Measurements from ENCODE around the gene ALX4.

DNA sequence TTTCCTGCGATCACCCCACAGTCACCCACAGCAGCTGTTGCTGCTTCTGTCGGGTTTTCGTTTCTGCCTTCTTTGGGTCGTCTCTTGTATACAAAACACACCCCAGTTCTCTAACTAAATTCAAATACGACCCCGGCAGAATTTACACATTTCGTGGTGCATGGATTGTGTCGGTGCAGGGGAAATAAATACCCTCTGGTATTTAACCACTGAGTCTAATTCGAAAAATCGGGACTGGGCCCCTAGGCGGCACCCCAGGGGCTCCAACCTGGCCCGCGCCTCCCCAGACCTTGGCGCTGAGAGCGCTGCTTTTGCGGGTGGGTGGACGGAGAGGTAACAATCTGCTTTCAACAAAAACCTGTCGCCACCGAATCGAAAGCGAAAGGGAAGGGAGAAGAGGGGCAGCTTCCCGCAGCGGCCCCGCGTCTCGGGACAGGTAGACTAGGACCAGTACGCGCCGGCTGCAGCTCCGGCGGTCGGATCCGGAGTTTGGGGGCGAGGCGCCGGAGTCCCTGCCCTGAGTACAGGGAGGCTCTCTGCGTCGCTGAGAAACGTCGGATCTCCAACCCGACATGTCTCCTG lies 4.4 kb downstream of the ALX4 start:
- TF ChIP-seq NFIC (IDR thresholded peaks at IDR 0.05; ENCODE audit: borderline replicate concordance) (no peak), SMC3 (IDR thresholded peaks at IDR 0.05; ENCODE audit: low read depth, low read length) (no peak), RFX5 (IDR thresholded peaks at IDR 0.05; ENCODE audit: low read length) (no peak), FOSL2 (IDR thresholded peaks at IDR 0.05; ENCODE audit: borderline replicate concordance, low read depth) (no peak)
- TF ChIP-seq, protein P1, sequence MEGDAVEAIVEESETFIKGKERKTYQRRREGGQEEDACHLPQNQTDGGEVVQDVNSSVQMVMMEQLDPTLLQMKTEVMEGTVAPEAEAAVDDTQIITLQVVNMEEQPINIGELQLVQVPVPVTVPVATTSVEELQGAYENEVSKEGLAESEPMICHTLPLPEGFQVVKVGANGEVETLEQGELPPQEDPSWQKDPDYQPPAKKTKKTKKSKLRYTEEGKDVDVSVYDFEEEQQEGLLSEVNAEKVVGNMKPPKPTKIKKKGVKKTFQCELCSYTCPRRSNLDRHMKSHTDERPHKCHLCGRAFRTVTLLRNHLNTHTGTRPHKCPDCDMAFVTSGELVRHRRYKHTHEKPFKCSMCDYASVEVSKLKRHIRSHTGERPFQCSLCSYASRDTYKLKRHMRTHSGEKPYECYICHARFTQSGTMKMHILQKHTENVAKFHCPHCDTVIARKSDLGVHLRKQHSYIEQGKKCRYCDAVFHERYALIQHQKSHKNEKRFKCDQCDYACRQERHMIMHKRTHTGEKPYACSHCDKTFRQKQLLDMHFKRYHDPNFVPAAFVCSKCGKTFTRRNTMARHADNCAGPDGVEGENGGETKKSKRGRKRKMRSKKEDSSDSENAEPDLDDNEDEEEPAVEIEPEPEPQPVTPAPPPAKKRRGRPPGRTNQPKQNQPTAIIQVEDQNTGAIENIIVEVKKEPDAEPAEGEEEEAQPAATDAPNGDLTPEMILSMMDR (IDR thresholded peaks at IDR 0.05): peak; percentile 5; the same call in 1 of the 2 replicates
- TF ChIP-seq, protein P2, sequence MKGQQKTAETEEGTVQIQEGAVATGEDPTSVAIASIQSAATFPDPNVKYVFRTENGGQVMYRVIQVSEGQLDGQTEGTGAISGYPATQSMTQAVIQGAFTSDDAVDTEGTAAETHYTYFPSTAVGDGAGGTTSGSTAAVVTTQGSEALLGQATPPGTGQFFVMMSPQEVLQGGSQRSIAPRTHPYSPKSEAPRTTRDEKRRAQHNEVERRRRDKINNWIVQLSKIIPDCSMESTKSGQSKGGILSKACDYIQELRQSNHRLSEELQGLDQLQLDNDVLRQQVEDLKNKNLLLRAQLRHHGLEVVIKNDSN (IDR thresholded peaks at IDR 0.05; ENCODE audit: borderline replicate concordance, low read depth): no peak
- TF ChIP-seq, protein P3, sequence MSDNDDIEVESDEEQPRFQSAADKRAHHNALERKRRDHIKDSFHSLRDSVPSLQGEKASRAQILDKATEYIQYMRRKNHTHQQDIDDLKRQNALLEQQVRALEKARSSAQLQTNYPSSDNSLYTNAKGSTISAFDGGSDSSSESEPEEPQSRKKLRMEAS (IDR thresholded peaks at IDR 0.05; ENCODE audit: low read depth): no peak
- TF ChIP-seq, protein P4, sequence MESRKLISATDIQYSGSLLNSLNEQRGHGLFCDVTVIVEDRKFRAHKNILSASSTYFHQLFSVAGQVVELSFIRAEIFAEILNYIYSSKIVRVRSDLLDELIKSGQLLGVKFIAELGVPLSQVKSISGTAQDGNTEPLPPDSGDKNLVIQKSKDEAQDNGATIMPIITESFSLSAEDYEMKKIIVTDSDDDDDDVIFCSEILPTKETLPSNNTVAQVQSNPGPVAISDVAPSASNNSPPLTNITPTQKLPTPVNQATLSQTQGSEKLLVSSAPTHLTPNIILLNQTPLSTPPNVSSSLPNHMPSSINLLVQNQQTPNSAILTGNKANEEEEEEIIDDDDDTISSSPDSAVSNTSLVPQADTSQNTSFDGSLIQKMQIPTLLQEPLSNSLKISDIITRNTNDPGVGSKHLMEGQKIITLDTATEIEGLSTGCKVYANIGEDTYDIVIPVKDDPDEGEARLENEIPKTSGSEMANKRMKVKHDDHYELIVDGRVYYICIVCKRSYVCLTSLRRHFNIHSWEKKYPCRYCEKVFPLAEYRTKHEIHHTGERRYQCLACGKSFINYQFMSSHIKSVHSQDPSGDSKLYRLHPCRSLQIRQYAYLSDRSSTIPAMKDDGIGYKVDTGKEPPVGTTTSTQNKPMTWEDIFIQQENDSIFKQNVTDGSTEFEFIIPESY (IDR thresholded peaks at IDR 0.05; ENCODE audit: borderline replicate concordance, low read depth): no peak
- TF ChIP-seq, protein P5, sequence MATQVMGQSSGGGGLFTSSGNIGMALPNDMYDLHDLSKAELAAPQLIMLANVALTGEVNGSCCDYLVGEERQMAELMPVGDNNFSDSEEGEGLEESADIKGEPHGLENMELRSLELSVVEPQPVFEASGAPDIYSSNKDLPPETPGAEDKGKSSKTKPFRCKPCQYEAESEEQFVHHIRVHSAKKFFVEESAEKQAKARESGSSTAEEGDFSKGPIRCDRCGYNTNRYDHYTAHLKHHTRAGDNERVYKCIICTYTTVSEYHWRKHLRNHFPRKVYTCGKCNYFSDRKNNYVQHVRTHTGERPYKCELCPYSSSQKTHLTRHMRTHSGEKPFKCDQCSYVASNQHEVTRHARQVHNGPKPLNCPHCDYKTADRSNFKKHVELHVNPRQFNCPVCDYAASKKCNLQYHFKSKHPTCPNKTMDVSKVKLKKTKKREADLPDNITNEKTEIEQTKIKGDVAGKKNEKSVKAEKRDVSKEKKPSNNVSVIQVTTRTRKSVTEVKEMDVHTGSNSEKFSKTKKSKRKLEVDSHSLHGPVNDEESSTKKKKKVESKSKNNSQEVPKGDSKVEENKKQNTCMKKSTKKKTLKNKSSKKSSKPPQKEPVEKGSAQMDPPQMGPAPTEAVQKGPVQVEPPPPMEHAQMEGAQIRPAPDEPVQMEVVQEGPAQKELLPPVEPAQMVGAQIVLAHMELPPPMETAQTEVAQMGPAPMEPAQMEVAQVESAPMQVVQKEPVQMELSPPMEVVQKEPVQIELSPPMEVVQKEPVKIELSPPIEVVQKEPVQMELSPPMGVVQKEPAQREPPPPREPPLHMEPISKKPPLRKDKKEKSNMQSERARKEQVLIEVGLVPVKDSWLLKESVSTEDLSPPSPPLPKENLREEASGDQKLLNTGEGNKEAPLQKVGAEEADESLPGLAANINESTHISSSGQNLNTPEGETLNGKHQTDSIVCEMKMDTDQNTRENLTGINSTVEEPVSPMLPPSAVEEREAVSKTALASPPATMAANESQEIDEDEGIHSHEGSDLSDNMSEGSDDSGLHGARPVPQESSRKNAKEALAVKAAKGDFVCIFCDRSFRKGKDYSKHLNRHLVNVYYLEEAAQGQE (IDR thresholded peaks at IDR 0.05; ENCODE audit: low read depth, low read length): no peak

Data from SK-N-SH (cell line).